Activated CD4-positive, alpha-beta T cell treated with anti-CD3 and anti-CD28 coated beads for 48 hours (primary cell): ENCODE measurements around the gene GRID1.

Experiments
- DNase-seq: peaks from one replicate; pipeline ENCODE4 v3.0.0-alpha.2; 2020

The GRID1 gene

GRCh38 chr10:86288695-86289576 lies 77.7 kb downstream of the GRID1 start:
- no peak for DNase-seq

- no peak for DNase-seq
These were observed 78.5 kb downstream of the GRID1 start for GRCh38 chr10:86287966-86288579.

- DNase-seq = no peak
These were observed 79.3 kb downstream of the GRID1 start for GRCh38 chr10:86287110-86287793.

GRCh38 chr10:86286236-86287109 lies 80.1 kb downstream of the GRID1 start:
- no peak for DNase-seq

- no peak for DNase-seq
These were observed 81.3 kb downstream of the GRID1 start for GRCh38 chr10:86285136-86285790.

- DNase-seq = no peak
These were observed 82.1 kb downstream of the GRID1 start for GRCh38 chr10:86284355-86285105.

- no peak for DNase-seq
These were observed 82.9 kb downstream of the GRID1 start for GRCh38 chr10:86283466-86284287.

- DNase-seq = no peak
These were observed 83.7 kb downstream of the GRID1 start for GRCh38 chr10:86282664-86283465.

GRCh38 chr10:86281396-86281795 lies 85.2 kb downstream of the GRID1 start:
- DNase-seq = no peak

GRCh38 chr10:86269332-86269731 lies 97.3 kb downstream of the GRID1 start:
- DNase-seq = no peak

GRCh38 chr10:86267286-86268195 lies 99.1 kb downstream of the GRID1 start:
- DNase-seq = no peak

GRCh38 chr10:86266446-86267242 lies 100.0 kb downstream of the GRID1 start:
- DNase-seq = no peak

- DNase-seq = no peak
These were observed 100.7 kb downstream of the GRID1 start for GRCh38 chr10:86265895-86266259.

- no peak for DNase-seq
These were observed 101.2 kb downstream of the GRID1 start for GRCh38 chr10:86265236-86265894.

- DNase-seq = no peak
These were observed 101.9 kb downstream of the GRID1 start for GRCh38 chr10:86264481-86265231.

- no peak for DNase-seq
These were observed 102.7 kb downstream of the GRID1 start for GRCh38 chr10:86263907-86264306.
